Naive thymus-derived CD4-positive, alpha-beta T cell (primary cell): ENCODE data around the gene ITM2B. TPM values are rescaled to one million over a fixed set of nuclear protein-coding genes. Genes with fewer than 3 reads are reported as not detected.

Experiments used
- ATAC-seq: fragments of 150-1000 bp; cut with Tn5 transposase; 2 replicates; pipeline ENCODE4 v1.10.0; 2021; ENCODE audit warnings: mild to moderate bottlenecking, moderate library complexity
- CTCF ChIA-PET: fragments of 350-600 bp; sonication (Branson Sonifier 250); formaldehyde crosslinking; loops from one replicate; lab custom pipeline; 2021; ENCODE audit warnings: antibody characterized with exemption; lab: Charles Lee
- POLR2A ChIA-PET: fragments of 350-600 bp; sonication (Branson Sonifier 250); formaldehyde crosslinking; loops from one replicate; lab custom pipeline; 2021; ENCODE audit warnings: antibody characterized with exemption, inconsistent platforms; lab: Charles Lee
- DNase-seq, 9 donors: peaks; one replicate each; pipeline versions ENCODE4 v3.0.0 to v3.0.0-alpha.2; 2020 to 2022; ENCODE audit warnings: mixed read lengths in 1 of 9
- H3K27ac ChIP-seq: one replicate; pipeline ENCODE4 v1.7.0; 2013; ENCODE audit warnings: mild to moderate bottlenecking, low read depth, low read length, moderate library complexity
- H3K27me3 ChIP-seq, 2 donors: one replicate each; pipeline ENCODE4 v1.7.0; 2013; ENCODE audit warnings: low read length in 2 of 2, mild to moderate bottlenecking in 2 of 2, moderate library complexity in 2 of 2; ENCODE audit not compliant: control insufficient read depth in 2 of 2, insufficient read depth in 2 of 2
- H3K36me3 ChIP-seq, 3 experiments: 1 replicate in 2 of 3; 2 replicates in 1 of 3; pipeline ENCODE4 v1.7.0; 2013; ENCODE audit warnings: low read length in 3 of 3, mild to moderate bottlenecking in 3 of 3, moderate library complexity in 1 of 3; ENCODE audit not compliant: insufficient read depth in 3 of 3, control insufficient read depth in 2 of 3
- H3K4me1 ChIP-seq, 2 donors: one replicate each; pipeline ENCODE4 v1.7.0; 2013; ENCODE audit warnings: low read length in 2 of 2, mild to moderate bottlenecking in 2 of 2, moderate library complexity in 1 of 2; ENCODE audit not compliant: control insufficient read depth in 2 of 2, insufficient read depth in 2 of 2
- H3K4me3 ChIP-seq: 2 replicates; pipeline ENCODE4 v1.7.0; 2013; ENCODE audit warnings: mild to moderate bottlenecking, low read length
- H3K9me3 ChIP-seq, 3 experiments: 1 replicate in 2 of 3; 2 replicates in 1 of 3; pipeline ENCODE4 v1.7.0; 2013; ENCODE audit warnings: low read length in 3 of 3; ENCODE audit not compliant: control insufficient read depth in 2 of 3
- H3K27ac Mint-ChIP-seq, 9 donors: one replicate each; pipeline ENCODE4 v1.8.0; 2020 to 2022; ENCODE audit warnings: mixed read lengths in 9 of 9, mild to moderate bottlenecking in 8 of 9, moderate library complexity in 5 of 9, inconsistent platforms in 2 of 9
- H3K27me3 Mint-ChIP-seq, 5 donors: one replicate each; pipeline ENCODE4 v1.8.0; 2021 to 2022; ENCODE audit warnings: mixed read lengths in 5 of 5, mild to moderate bottlenecking in 1 of 5
- H3K36me3 Mint-ChIP-seq, 5 donors: one replicate each; pipeline ENCODE4 v1.8.0; 2020 to 2022; ENCODE audit warnings: mixed read lengths in 5 of 5, mild to moderate bottlenecking in 3 of 5, inconsistent platforms in 1 of 5
- H3K4me1 Mint-ChIP-seq, 7 donors: one replicate each; pipeline ENCODE4 v1.8.0; 2020 to 2022; ENCODE audit warnings: mixed read lengths in 7 of 7, mild to moderate bottlenecking in 3 of 7, inconsistent platforms in 1 of 7
- H3K4me3 Mint-ChIP-seq, 10 donors: one replicate each; pipeline ENCODE4 v1.8.0; 2020 to 2022; ENCODE audit warnings: mild to moderate bottlenecking in 10 of 10, mixed read lengths in 10 of 10, moderate library complexity in 6 of 10, inconsistent platforms in 2 of 10
- H3K9me3 Mint-ChIP-seq, 11 donors: one replicate each; pipeline ENCODE4 v1.8.0; 2020 to 2022; ENCODE audit warnings: mixed read lengths in 11 of 11, mild to moderate bottlenecking in 4 of 11, inconsistent platforms in 1 of 11, moderate library complexity in 1 of 11
- intact Hi-C, 2 donors: fragments of 100-400 bp; cut with micrococcal nuclease; formaldehyde crosslinking; loops; one replicate each; pipeline ENCODE4 v1.15.1; 2023
- polyA plus RNA-seq, 2 donors: library from polyadenylated mRNA; unstranded; fragments of 300-500 nt; fragmentation: Illumina TruSeq; gene quantifications; one replicate each; pipeline ENCODE4 v1.2.3, GENCODE V29; 2021
- total RNA-seq, 6 experiments: library from RNA in 5 of 6; stranded (reverse) in 5 of 6; gene quantifications; 1 replicate in 5 of 6; 2 replicates in 1 of 6; pipeline ENCODE4 v1.2.3 and lab custom pipeline; 2021 to 2026

ITM2B gene
- total and polyA plus RNA-seq, 7 experiments from 2014 or later: 190 to 1,479 (median 659) TPM

- peaks cover 0 to 8% (median 0%) of the 10 kb centered on the region in 3 experiments for H3K36me3 ChIP-seq
- peak; percentile 28 for ATAC-seq
- peaks cover 0 to 14% (median 3%) of the 10 kb centered on the region in 11 donors for H3K9me3 Mint-ChIP-seq
- peak overlapping the region; percentile 23 for H3K27ac ChIP-seq
- intact Hi-C loops: no loop called here
- no peak for DNase-seq
- no peaks in the 10 kb centered on the region for H3K27me3 ChIP-seq
- H3K27ac Mint-ChIP-seq: peak overlapping the region in 4 of 9 donors; percentile 47 to 93 (median 70)
- H3K4me3 Mint-ChIP-seq: peak overlapping the region in 6 of 10 donors; percentile 50 to 89 (median 86)
- peaks cover 0 to 4% of the 10 kb centered on the region in 2 donors for H3K4me1 ChIP-seq
- H3K4me3 ChIP-seq: peak overlapping the region; percentile 54
- peaks cover 0 to 13% (median 0%) of the 10 kb centered on the region in 5 donors for H3K27me3 Mint-ChIP-seq
- H3K36me3 Mint-ChIP-seq: peaks cover 5 to 62% (median 23%) of the 10 kb centered on the region in 5 donors
- ChIA-PET CTCF (no interaction called here), POLR2A (interaction anchor here (1.0 to 1.5 kb wide), 4 partner anchors 8 to 78 kb away, joined by 3 to 8 read pairs (median 4); no protein-coding TSS in a partner anchor)
- H3K4me1 Mint-ChIP-seq: peaks cover 20 to 46% (median 40%) of the 10 kb centered on the region in 7 donors
- H3K9me3 ChIP-seq: no peaks in the 10 kb centered on the region
Measured at GRCh38 chr13:48317511-48318376, 84.7 kb downstream of the ITM2B start.

DNA sequence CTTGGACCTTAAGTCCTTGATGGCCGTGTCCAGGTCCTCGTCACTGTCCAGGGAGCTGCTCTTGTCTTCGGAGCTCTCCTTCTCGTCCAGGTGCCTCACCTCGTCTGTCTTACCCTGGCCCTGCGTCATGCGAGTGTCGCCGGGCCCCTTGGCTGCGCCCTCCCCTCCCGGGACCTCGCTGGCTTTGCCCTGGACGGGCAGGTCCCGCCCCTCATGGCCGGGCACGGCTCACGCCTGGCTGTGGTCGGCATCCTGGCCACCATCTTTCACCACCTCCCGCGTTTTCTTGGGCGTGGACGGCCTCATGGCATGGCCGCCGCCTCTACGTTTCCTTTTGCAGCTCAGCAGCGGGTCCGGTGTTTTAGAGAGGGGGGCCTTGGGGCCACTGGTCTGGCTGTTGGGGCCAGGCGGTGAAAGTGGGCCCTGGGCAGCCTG is 85.4 kb downstream of the ITM2B start:
- H3K9me3 ChIP-seq: no peaks in the 10 kb centered on the region
- no peaks in the 10 kb centered on the region for H3K27me3 ChIP-seq
- peak overlapping the region; percentile 54 for H3K4me3 ChIP-seq
- H3K4me3 Mint-ChIP-seq: peak overlapping the region in 9 of 10 donors; percentile 77 to 94 (median 88)
- intact Hi-C loops: no loop called here
- H3K27me3 Mint-ChIP-seq: peaks cover 0 to 16% (median 0%) of the 10 kb centered on the region in 5 donors
- POLR2A ChIA-PET: interaction anchor here (1.1 to 1.6 kb wide), 4 partner anchors 9 to 214 kb away, joined by 3 to 8 read pairs (median 6); partner anchors contain the start of gene RCBTB2
- peak overlapping the region; percentile 23 for H3K27ac ChIP-seq
- peaks cover 5 to 60% (median 24%) of the 10 kb centered on the region in 5 donors for H3K36me3 Mint-ChIP-seq
- H3K27ac Mint-ChIP-seq: peak overlapping the region in 5 of 9 donors; percentile 36 to 93 (median 69)
- ATAC-seq (peak; percentile 39), DNase-seq (peak in 2 of 9 donors; percentile 12 to 19)
- peaks cover 0 to 18% (median 3%) of the 10 kb centered on the region in 11 donors for H3K9me3 Mint-ChIP-seq
- peaks cover 0 to 8% (median 0%) of the 10 kb centered on the region in 3 experiments for H3K36me3 ChIP-seq
- peaks cover 16 to 42% (median 35%) of the 10 kb centered on the region in 7 donors for H3K4me1 Mint-ChIP-seq
- CTCF ChIA-PET: interaction anchor here (1.8 kb wide), 1 partner anchor 16 kb away, joined by 7 read pairs; no protein-coding TSS in a partner anchor
- H3K4me1 ChIP-seq: peaks cover 0 to 4% of the 10 kb centered on the region in 2 donors

- intact Hi-C loops: no loop called here
- H3K27me3 Mint-ChIP-seq: peaks cover 0 to 16% (median 0%) of the 10 kb centered on the region in 5 donors
Measured at GRCh38 chr13:48318821-48319511, 86.0 kb downstream of the ITM2B start.

More at GRCh38 chr13:48318821-48319511, 86.0 kb downstream of the ITM2B start:
- ChIA-PET CTCF (interaction anchor here (1.8 kb wide), 1 partner anchor 15 kb away, joined by 7 read pairs; no protein-coding TSS in a partner anchor), POLR2A (interaction anchor here (1.1 to 1.6 kb wide), 4 partner anchors 9 to 213 kb away, joined by 3 to 8 read pairs (median 6); partner anchors contain the start of gene RCBTB2)
- Mint-ChIP-seq H3K4me1 (peaks cover 16 to 43% (median 35%) of the 10 kb centered on the region in 7 donors), H3K4me3 (peak overlapping the region; percentile 72 to 94 (median 87)), H3K9me3 (peaks cover 0 to 20% (median 3%) of the 10 kb centered on the region in 11 donors), H3K36me3 (peaks cover 5 to 60% (median 26%) of the 10 kb centered on the region in 5 donors), H3K27ac (peak overlapping the region in 7 of 9 donors; percentile 31 to 85 (median 65))
- peaks cover 0 to 8% (median 0%) of the 10 kb centered on the region in 3 experiments for H3K36me3 ChIP-seq
- H3K9me3 ChIP-seq: no peaks in the 10 kb centered on the region
- peaks cover 0 to 4% of the 10 kb centered on the region in 2 donors for H3K4me1 ChIP-seq
- peak in 2 of 9 donors; percentile 14 to 19 for DNase-seq
- peak overlapping the region; percentile 23 for H3K27ac ChIP-seq
- peak overlapping the region; percentile 54 for H3K4me3 ChIP-seq
- no peaks in the 10 kb centered on the region for H3K27me3 ChIP-seq
- ATAC-seq: peak; percentile 39

Other genes with a start within 250 kb of the ITM2B start
- 10 to 100 TPM; 20.0 to 36.6 (median 26.4) TPM for gene SUCLA2, start 231.9 kb upstream of the ITM2B start, total RNA-seq
- gene SUCLA2, start 231.9 kb upstream of the ITM2B start, polyA plus RNA-seq: 10 to 100 TPM; 26.1 to 34.4 TPM
- gene NUDT15, start 195.5 kb upstream of the ITM2B start, total RNA-seq: 10 to 100 TPM in 1 of 5 experiments, 1 to 10 TPM in 4; 4.3 to 13.6 (median 8.7) TPM
- 10 to 100 TPM in 1 of 2 donors, 1 to 10 TPM in 1; 7.2 to 10.0 TPM for gene NUDT15, start 195.5 kb upstream of the ITM2B start, polyA plus RNA-seq
- gene MED4, start 138.1 kb upstream of the ITM2B start, total RNA-seq: 10 to 100 TPM; 43.4 to 60.9 (median 50.0) TPM
- gene MED4, start 138.1 kb upstream of the ITM2B start, polyA plus RNA-seq: 10 to 100 TPM; 79.8 to 90.0 TPM
- gene RB1, start 70.5 kb downstream of the ITM2B start, total RNA-seq: 10 to 100 TPM; 18.0 to 37.1 (median 23.6) TPM
- 10 to 100 TPM; 12.1 to 13.5 TPM for gene RB1, start 70.5 kb downstream of the ITM2B start, polyA plus RNA-seq
- 10 to 100 TPM; 24.1 to 60.4 (median 32.8) TPM for gene LPAR6, start 179.9 kb downstream of the ITM2B start, total RNA-seq
- 10 to 100 TPM; 51.0 to 59.8 TPM for gene LPAR6, start 179.9 kb downstream of the ITM2B start, polyA plus RNA-seq